ENCODE results near the gene ATP1B3.

DNA sequence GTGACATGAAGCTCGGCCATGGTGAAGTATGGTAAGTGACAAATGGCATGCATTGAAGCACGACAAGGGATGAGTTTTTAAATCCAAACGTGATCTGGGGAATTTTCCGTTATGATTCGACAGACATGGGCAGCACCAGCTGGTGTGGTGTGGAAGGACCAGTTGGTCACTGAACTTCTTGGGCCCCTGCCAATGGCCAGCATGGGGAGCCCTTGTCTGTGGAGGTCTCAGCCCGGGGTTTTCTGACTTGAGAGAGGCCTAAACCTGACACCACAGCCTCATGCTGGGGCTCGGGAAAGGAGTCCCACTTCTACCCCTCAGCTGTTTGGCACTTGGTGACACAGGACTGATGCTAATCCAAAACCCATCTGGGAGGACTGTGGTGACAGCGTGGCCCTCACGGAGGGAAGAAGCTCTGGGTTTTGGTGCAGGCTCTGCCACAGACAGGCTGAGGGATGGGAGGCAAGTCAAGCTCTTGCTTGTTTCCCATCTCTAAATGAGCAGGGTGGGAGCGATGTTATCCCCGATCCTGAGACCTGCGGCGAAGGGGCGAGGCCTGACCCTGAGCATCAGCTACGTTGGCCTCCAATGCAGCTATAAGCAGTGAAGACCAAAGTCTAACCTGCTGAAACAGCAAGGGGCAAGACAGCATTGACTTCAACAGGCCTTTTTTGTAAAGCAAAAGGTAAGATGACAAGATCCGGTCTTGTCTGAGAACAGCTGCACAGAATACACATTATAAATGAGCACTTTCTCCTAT lies 69.5 kb downstream of the ATP1B3 start:
- TF ChIP-seq, protein P1, sequence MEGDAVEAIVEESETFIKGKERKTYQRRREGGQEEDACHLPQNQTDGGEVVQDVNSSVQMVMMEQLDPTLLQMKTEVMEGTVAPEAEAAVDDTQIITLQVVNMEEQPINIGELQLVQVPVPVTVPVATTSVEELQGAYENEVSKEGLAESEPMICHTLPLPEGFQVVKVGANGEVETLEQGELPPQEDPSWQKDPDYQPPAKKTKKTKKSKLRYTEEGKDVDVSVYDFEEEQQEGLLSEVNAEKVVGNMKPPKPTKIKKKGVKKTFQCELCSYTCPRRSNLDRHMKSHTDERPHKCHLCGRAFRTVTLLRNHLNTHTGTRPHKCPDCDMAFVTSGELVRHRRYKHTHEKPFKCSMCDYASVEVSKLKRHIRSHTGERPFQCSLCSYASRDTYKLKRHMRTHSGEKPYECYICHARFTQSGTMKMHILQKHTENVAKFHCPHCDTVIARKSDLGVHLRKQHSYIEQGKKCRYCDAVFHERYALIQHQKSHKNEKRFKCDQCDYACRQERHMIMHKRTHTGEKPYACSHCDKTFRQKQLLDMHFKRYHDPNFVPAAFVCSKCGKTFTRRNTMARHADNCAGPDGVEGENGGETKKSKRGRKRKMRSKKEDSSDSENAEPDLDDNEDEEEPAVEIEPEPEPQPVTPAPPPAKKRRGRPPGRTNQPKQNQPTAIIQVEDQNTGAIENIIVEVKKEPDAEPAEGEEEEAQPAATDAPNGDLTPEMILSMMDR (IDR thresholded peaks at IDR 0.05): no peak
- no peak for TF ChIP-seq POLR2A (IDR thresholded peaks at IDR 0.05)

Measured in lower leg skin (tissue), 3 donors.